Mucosa of descending colon (tissue), 3 donors: ENCODE measurements around the gene LACTB. TPM values are rescaled to one million over a fixed set of nuclear protein-coding genes. Genes with fewer than 3 reads are reported as not detected.

Experiments used
- ATAC-seq: fragments of 200-7000 bp; cut with Tn5 transposase; one replicate; pipeline ENCODE4 v1.9.1; 2020; ENCODE audit warnings: mild to moderate bottlenecking, moderate library complexity
- DNase-seq, 3 donors: peaks; one replicate each; pipeline ENCODE4 v3.0.0-alpha.2; 2020
- H3K36me3 ChIP-seq: fragments of 200-600 bp; one replicate; pipeline ENCODE4 v1.8.0; 2021; ENCODE audit warnings: low read depth, mild to moderate bottlenecking
- H3K4me1 ChIP-seq: fragments of 200-600 bp; one replicate; pipeline ENCODE4 v1.8.0; 2021; ENCODE audit warnings: low read depth, mild to moderate bottlenecking
- H3K4me3 ChIP-seq: fragments of 200-600 bp; one replicate; pipeline ENCODE4 v1.8.0; 2021; ENCODE audit warnings: mild to moderate bottlenecking
- H3K9me3 ChIP-seq: fragments of 200-600 bp; one replicate; pipeline ENCODE4 v1.8.0; 2021; ENCODE audit warnings: mild to moderate bottlenecking
- CTCF ChIP-seq: fragments of 200-600 bp; IDR thresholded peaks from one replicate; pipeline ENCODE4 v1.8.0; 2022; ENCODE audit warnings: antibody characterized with exemption, mild to moderate bottlenecking
- intact Hi-C, 2 donors: fragments of 100-400 bp; cut with DNase I in 1 of 2; cut with micrococcal nuclease in 1 of 2; formaldehyde crosslinking; loops; one replicate each; pipeline versions ENCODE4 v1.11.0 to v1.11.1; 2022; cut with DNase I, micrococcal nuclease
- total RNA-seq, 3 donors: library from RNA; stranded (reverse); fragmentation: NEBNext Ultra II Directional in 2 of 3; extraction: Animal tissue kit (Norgen Biotek cat#: 25700) in 2 of 3; gene quantifications; one replicate each; pipeline versions ENCODE4 v1.2.1 to v1.2.4, GENCODE V29; 2021 to 2023
- donor health status: DM: no; HTN: no; CAD: no; lungs with moderate emphysema.
- donor health status: DM: no; HTN: no; CAD: no.
- donor health status: DM: no; HTN: yes; CAD: no.

The LACTB gene
- total RNA-seq, 3 donors from 2014 or later, result 19.8 to 24.0 (median 21.1) TPM

GRCh38 chr15:63151665-63152064, 30.0 kb downstream of the LACTB start:
- Histone ChIP-seq H3K4me1 (peaks cover 11% of the 10 kb centered on the region), H3K36me3 (no peaks in the 10 kb centered on the region), H3K9me3 (no peaks in the 10 kb centered on the region), H3K4me3 (no peak overlapping the region)
- ATAC-seq (no peak), DNase-seq (no peak)
- no peak for TF ChIP-seq CTCF
- intact Hi-C loops, result no loop called here

- Histone ChIP-seq H3K4me3 (no peak overlapping the region), H3K9me3 (no peaks in the 10 kb centered on the region), H3K36me3 (no peaks in the 10 kb centered on the region), H3K4me1 (peaks cover 11% of the 10 kb centered on the region)
- no peak for ATAC-seq
- no peak for TF ChIP-seq CTCF
- intact Hi-C loops, result no loop called here
- no peak for DNase-seq
Measured at GRCh38 chr15:63155486-63155885, 33.8 kb downstream of the LACTB start.

GRCh38 chr15:63156086-63156710, 34.5 kb downstream of the LACTB start:
- Histone ChIP-seq H3K4me1 (peaks cover 11% of the 10 kb centered on the region), H3K36me3 (no peaks in the 10 kb centered on the region), H3K4me3 (peak overlapping the region; percentile 63), H3K9me3 (no peaks in the 10 kb centered on the region)
- intact Hi-C loops, result no loop called here
- TF ChIP-seq CTCF, result no peak
- DNase-seq (no peak), ATAC-seq (peak; percentile 36)

GRCh38 chr15:63156755-63157117, 35.1 kb downstream of the LACTB start:
- intact Hi-C loops, result no loop called here
- ATAC-seq (peak; percentile 39), DNase-seq (peak in 2 of 3 donors; percentile 42 to 59)
- no peaks in the 10 kb centered on the region for H3K9me3 ChIP-seq
- no peak for TF ChIP-seq CTCF
- peaks cover 11% of the 10 kb centered on the region for H3K4me1 ChIP-seq
- no peaks in the 10 kb centered on the region for H3K36me3 ChIP-seq
- peak overlapping the region; percentile 63 for H3K4me3 ChIP-seq

- TF ChIP-seq CTCF, result no peak
- H3K9me3 ChIP-seq, result no peaks in the 10 kb centered on the region
- peak; percentile 98 for ATAC-seq
- intact Hi-C loops, result no loop called here
- H3K4me1 ChIP-seq, result peaks cover 11% of the 10 kb centered on the region
- DNase-seq, result peak; percentile 93 to 95 (median 95)
- H3K36me3 ChIP-seq, result no peaks in the 10 kb centered on the region
- H3K4me3 ChIP-seq, result peak within 1 kb of the TSS; percentile 63
Measured at GRCh38 chr15:63157118-63157843, 35.6 kb downstream of the LACTB start, which contains the start of gene RPS27L. RPS27L (minus strand) TSS chr15:63157477; CDS start chr15:63157405, 72 bp downstream.
